Stomach (tissue), 9 donors: ENCODE results near the gene PARP1. TPM values are rescaled to one million over a fixed set of nuclear protein-coding genes. Genes with fewer than 3 reads are reported as not detected.

Experiments used
- DNase-seq, 2 donors: peaks; one replicate each; pipeline versions ENCODE4 v3.0.0 to v3.0.0-alpha.2; 2013 to 2019
- H3K27ac ChIP-seq, 5 donors: fragments of 200-600 bp in 4 of 5; sonication (generic) in 4 of 5; one replicate each; pipeline ENCODE4 v1.5.1; 2013 to 2019; ENCODE audit warnings: mild to moderate bottlenecking in 1 of 5, moderate library complexity in 1 of 5
- H3K27me3 ChIP-seq, 3 donors: fragments of 200-600 bp; sonication (generic); one replicate each; pipeline ENCODE4 v1.5.1; 2017 to 2019; ENCODE audit warnings: mixed run types in 1 of 3
- H3K36me3 ChIP-seq, 4 donors: fragments of 200-600 bp; sonication (generic); 1 replicate in 3 of 4; 2 replicates in 1 of 4; pipeline ENCODE4 v1.5.1; 2016 to 2019
- H3K4me1 ChIP-seq, 4 donors: fragments of 200-600 bp; sonication (generic); one replicate each; pipeline ENCODE4 v1.5.1; 2016 to 2019
- H3K4me3 ChIP-seq, 4 donors: fragments of 200-600 bp; sonication (generic) in 3 of 4; one replicate each; pipeline ENCODE4 v1.5.1; 2016 to 2019; ENCODE audit warnings: mild to moderate bottlenecking in 1 of 4
- H3K9me3 ChIP-seq, 4 donors: fragments of 200-600 bp; sonication (generic); one replicate each; pipeline ENCODE4 v1.5.1; 2016 to 2019
- EP300 ChIP-seq: sonication (generic); formaldehyde crosslinking; IDR thresholded peaks from one replicate; pipeline ENCODE4 v1.6.1; 2017; ENCODE audit warnings: antibody characterized with exemption
- POLR2A ChIP-seq, 4 donors: fragments of 450-650 bp; IDR thresholded peaks; one replicate each; pipeline ENCODE4 v1.6.1; 2016; ENCODE audit warnings: antibody characterized with exemption in 4 of 4, control low read depth in 2 of 4, mild to moderate bottlenecking in 1 of 4, moderate library complexity in 1 of 4
- POLR2AphosphoS5 ChIP-seq, 3 donors: sonication (generic); formaldehyde crosslinking; IDR thresholded peaks; one replicate each; pipeline ENCODE4 v1.6.1; 2016; ENCODE audit warnings: antibody characterized with exemption in 3 of 3
- WGBS, 5 donors: extraction: QIAGEN DNeasy Blood & Tissue Kit in 3 of 5; methylation state at CpG; one replicate each; pipeline versions ENCODE4 v1.1.5 to v1.1.7; 2013 to 2018; 5-methylcytosine and 5-hydroxymethylcytosine counted together
- intact Hi-C: fragments of 100-400 bp; cut with DNase I; formaldehyde crosslinking; loops from one replicate; pipeline ENCODE4 v1.15.1; 2023; ENCODE audit warnings: low total_unique reads
- polyA plus RNA-seq, 3 donors: library from polyadenylated mRNA; stranded (reverse); fragments of 200-250 nt; gene quantifications; one replicate each; pipeline ENCODE4 v1.2.3, GENCODE V29; 2013
- total RNA-seq, 5 donors: library from RNA; depleted of rRNA; stranded (reverse); fragments of >200 nt; gene quantifications; one replicate each; pipeline versions ENCODE4 v1.1.0 to v1.2.3, GENCODE V29; 2014 to 2016
- TF ChIP-seq, protein P1 (sequence below), 7 experiments: fragments of 450-650 bp in 4 of 7; fragments of 200-600 bp in 3 of 7; sonication (generic) in 3 of 7; IDR thresholded peaks; one replicate each; pipeline ENCODE4 v1.5.1; 2016 to 2019; ENCODE audit warnings: antibody characterized with exemption in 7 of 7, control low read depth in 2 of 7, mild to moderate bottlenecking in 1 of 7
- donor health status: healthy with polysubstance abuse.
- donor health status: Bipolar disorder and iron deficiency.
- donor health status: healthy.

PARP1 gene
- total and polyA plus RNA-seq, 8 donors: 17.4 to 103 (median 29.1) TPM

- DNase-seq: no peak
- no peaks in the 10 kb centered on the region for H3K9me3 ChIP-seq
- H3K27me3 ChIP-seq: no peaks in the 10 kb centered on the region
- intact Hi-C loops: no loop called here
- no peaks in the 10 kb centered on the region for H3K4me1 ChIP-seq
- no peak overlapping the region for H3K4me3 ChIP-seq
- H3K27ac ChIP-seq: no peak overlapping the region
- WGBS, 5 donors: 65 to 93% (median 74%) methylated on average over 2 of the region's 2 CpGs
- TF ChIP-seq POLR2A (IDR thresholded peaks at IDR 0.05) (no peak), EP300 (no peak), POLR2AphosphoS5 (IDR thresholded peaks at IDR 0.05) (no peak)
- TF ChIP-seq, protein P1, sequence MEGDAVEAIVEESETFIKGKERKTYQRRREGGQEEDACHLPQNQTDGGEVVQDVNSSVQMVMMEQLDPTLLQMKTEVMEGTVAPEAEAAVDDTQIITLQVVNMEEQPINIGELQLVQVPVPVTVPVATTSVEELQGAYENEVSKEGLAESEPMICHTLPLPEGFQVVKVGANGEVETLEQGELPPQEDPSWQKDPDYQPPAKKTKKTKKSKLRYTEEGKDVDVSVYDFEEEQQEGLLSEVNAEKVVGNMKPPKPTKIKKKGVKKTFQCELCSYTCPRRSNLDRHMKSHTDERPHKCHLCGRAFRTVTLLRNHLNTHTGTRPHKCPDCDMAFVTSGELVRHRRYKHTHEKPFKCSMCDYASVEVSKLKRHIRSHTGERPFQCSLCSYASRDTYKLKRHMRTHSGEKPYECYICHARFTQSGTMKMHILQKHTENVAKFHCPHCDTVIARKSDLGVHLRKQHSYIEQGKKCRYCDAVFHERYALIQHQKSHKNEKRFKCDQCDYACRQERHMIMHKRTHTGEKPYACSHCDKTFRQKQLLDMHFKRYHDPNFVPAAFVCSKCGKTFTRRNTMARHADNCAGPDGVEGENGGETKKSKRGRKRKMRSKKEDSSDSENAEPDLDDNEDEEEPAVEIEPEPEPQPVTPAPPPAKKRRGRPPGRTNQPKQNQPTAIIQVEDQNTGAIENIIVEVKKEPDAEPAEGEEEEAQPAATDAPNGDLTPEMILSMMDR (IDR thresholded peaks at IDR 0.05): no peak
- H3K36me3 ChIP-seq: no peaks in the 10 kb centered on the region
These were observed 38.2 kb upstream of the PARP1 start for GRCh38 chr1:226446094-226446493.

DNA sequence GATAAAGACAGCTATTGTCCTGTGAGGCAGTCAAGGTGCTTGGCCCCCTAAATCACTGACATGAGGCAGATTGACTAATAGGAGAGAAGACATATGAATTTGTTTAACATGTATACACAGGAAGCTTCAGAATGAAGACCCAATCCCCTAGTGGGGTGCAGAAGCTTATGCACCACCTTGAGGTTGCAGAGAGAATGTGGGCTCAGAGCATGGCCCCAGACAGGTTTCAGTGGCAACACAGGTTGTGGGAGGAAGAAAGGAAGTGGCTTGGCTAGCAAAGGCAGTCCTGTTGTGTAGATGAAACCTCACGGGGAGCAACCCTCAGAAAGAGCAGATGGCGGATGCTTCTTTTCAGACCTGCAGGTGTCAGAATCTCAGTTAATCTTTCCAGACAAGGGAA is 37.0 kb upstream of the PARP1 start:
- WGBS, 5 donors: 53 to 69% (median 67%) methylated on average over 2 of the region's 2 CpGs

GRCh38 chr1:226443439-226443838 is 35.5 kb upstream of the PARP1 start:
- no peak for TF ChIP-seq POLR2A (IDR thresholded peaks at IDR 0.05)
- TF ChIP-seq EP300: no peak
- TF ChIP-seq, protein P1 (IDR thresholded peaks at IDR 0.05): no peak
- no peak for TF ChIP-seq POLR2AphosphoS5 (IDR thresholded peaks at IDR 0.05)
- H3K36me3 ChIP-seq: no peaks in the 10 kb centered on the region
- no peak for DNase-seq
- H3K27me3 ChIP-seq: no peaks in the 10 kb centered on the region
- H3K9me3 ChIP-seq: no peaks in the 10 kb centered on the region
- intact Hi-C loops: no loop called here
- H3K27ac ChIP-seq: no peak overlapping the region
- H3K4me3 ChIP-seq: no peak overlapping the region
- no peaks in the 10 kb centered on the region for H3K4me1 ChIP-seq
- 79 to 91% (median 83%) methylated on average over 3 of the region's 3 CpGs for WGBS, 5 donors

More for the DNA sequence above, 37.0 kb upstream of the PARP1 start:
- Histone ChIP-seq H3K4me3 (no peak overlapping the region), H3K27me3 (no peaks in the 10 kb centered on the region), H3K4me1 (no peaks in the 10 kb centered on the region), H3K9me3 (no peaks in the 10 kb centered on the region), H3K36me3 (no peaks in the 10 kb centered on the region), H3K27ac (no peak overlapping the region)
- peak; percentile 29 to 60 for DNase-seq
- intact Hi-C loops: no loop called here
- TF ChIP-seq, protein P1 (IDR thresholded peaks at IDR 0.05): no peak
- TF ChIP-seq EP300 (no peak), POLR2AphosphoS5 (IDR thresholded peaks at IDR 0.05) (no peak), POLR2A (IDR thresholded peaks at IDR 0.05) (no peak)

DNA sequence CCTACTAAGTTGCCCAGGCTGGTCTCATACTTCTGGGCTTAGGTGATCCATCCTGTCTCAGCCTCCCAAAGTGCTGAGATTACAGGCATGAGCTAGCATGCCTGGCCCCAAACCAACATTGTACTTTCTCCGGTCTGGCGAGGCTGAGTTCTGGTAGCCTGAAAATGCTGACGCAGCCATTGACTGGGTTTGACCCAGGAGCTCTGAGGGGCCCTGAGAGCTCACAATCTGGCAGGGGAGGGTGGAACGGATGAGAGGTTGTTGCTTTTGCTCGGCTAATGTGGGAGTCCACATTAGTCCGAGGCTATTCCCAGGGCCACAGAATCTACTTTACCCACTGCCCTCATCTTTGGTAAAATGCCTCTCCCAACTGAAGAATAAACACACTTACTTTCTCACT is 35.1 kb upstream of the PARP1 start:
- Histone ChIP-seq H3K4me3 (no peak overlapping the region), H3K9me3 (no peaks in the 10 kb centered on the region), H3K27ac (no peak overlapping the region), H3K36me3 (no peaks in the 10 kb centered on the region), H3K4me1 (no peaks in the 10 kb centered on the region), H3K27me3 (no peaks in the 10 kb centered on the region)
- 64 to 91% (median 84%) methylated on average over 5 to 6 of the region's 6 CpGs for WGBS, 5 donors
- no peak for DNase-seq
- TF ChIP-seq, protein P1 (IDR thresholded peaks at IDR 0.05): no peak
- TF ChIP-seq POLR2AphosphoS5 (IDR thresholded peaks at IDR 0.05) (no peak), EP300 (no peak), POLR2A (IDR thresholded peaks at IDR 0.05) (no peak)
- intact Hi-C loops: no loop called here
